ENCODE results near the gene USP5.

DNA sequence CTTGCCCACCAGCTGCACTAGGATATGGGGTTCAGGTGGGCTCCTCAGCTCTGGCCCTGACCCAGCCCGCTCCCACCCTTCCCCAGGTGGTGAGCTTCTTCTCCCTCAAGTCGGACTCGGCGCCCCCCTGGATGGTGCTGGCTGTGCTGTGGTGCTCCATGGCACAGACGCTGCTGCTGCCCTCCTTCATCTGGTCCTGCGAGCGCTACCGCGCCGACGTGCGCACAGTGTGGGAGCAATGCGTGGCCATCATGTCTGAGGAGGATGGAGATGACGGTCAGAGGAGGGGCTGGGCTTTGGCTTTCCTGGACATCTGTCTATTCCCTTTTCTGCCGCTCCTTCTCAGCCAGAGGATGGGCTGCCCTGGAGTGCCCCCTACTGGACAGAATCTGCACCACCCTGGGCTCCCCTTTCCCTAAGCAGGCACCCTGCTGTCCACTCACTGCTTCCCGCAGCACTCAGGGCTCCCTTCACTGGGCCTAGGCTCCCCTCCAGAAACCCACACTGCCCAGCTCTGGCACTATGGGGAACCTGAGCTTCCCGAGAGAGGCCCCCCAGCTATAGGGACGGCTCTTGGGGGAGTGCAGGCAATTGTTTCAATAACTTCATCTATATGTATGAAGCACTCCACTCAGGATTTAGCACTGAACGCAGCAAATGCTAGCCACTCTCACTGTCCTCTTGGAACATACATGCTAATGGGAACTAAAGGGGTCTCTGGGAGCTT lies 26.4 kb upstream of the USP5 start:
- TF ChIP-seq, protein P1, sequence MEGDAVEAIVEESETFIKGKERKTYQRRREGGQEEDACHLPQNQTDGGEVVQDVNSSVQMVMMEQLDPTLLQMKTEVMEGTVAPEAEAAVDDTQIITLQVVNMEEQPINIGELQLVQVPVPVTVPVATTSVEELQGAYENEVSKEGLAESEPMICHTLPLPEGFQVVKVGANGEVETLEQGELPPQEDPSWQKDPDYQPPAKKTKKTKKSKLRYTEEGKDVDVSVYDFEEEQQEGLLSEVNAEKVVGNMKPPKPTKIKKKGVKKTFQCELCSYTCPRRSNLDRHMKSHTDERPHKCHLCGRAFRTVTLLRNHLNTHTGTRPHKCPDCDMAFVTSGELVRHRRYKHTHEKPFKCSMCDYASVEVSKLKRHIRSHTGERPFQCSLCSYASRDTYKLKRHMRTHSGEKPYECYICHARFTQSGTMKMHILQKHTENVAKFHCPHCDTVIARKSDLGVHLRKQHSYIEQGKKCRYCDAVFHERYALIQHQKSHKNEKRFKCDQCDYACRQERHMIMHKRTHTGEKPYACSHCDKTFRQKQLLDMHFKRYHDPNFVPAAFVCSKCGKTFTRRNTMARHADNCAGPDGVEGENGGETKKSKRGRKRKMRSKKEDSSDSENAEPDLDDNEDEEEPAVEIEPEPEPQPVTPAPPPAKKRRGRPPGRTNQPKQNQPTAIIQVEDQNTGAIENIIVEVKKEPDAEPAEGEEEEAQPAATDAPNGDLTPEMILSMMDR (IDR thresholded peaks at IDR 0.05; ENCODE audit: control extremely low read depth in 1 of 3, insufficient read depth in 1 of 3, low read depth in 1 of 3, low read length in 3 of 3), result peak in 2 of 3 experiments; percentile 91 to 95; a peak in 3 of 4 replicates
- TF ChIP-seq CTBP2 (IDR thresholded peaks at IDR 0.05; ENCODE audit: borderline replicate concordance, insufficient read depth, insufficient read length, low read length), result peak; percentile 80
- TF ChIP-seq JUND (IDR thresholded peaks at IDR 0.05; ENCODE audit: low read length), result 0 out of 2 replicates have a peak, but pooled peaks have one; percentile 43
- no peak for TF ChIP-seq TAF1 (IDR thresholded peaks at IDR 0.05; ENCODE audit: low read depth, low read length)
- TF ChIP-seq BRCA1 (IDR thresholded peaks at IDR 0.05; ENCODE audit: low read depth, low read length), result no peak
- TF ChIP-seq POLR2A (IDR thresholded peaks at IDR 0.05; ENCODE audit: control extremely low read depth in 1 of 2, low read depth in 2 of 2, low read length in 2 of 2), result no peak
- no peak for TF ChIP-seq CBX8 (IDR thresholded peaks at IDR 0.05; ENCODE audit: borderline replicate concordance, low read depth, low read length)

Measured in H1 (cell line).